Osteocyte (in vitro differentiated cells): ENCODE results near the gene IL1RAPL1. TPM values are rescaled to one million over a fixed set of nuclear protein-coding genes. Genes with fewer than 3 reads are reported as not detected.

Experiments
- DNase-seq: peaks from one replicate; pipeline ENCODE4 v3.0.0; 2021; ENCODE audit warnings: mixed read lengths; ENCODE audit not compliant: unreplicated experiment; ENCODE audit errors: extremely low spot score
- H3K27ac Mint-ChIP-seq: one replicate; pipeline ENCODE4 v1.8.0; 2021; ENCODE audit warnings: mild to moderate bottlenecking, mixed read lengths; ENCODE audit not compliant: unreplicated experiment
- H3K27me3 Mint-ChIP-seq: one replicate; pipeline ENCODE4 v1.8.0; 2021; ENCODE audit warnings: mixed read lengths; ENCODE audit not compliant: unreplicated experiment
- H3K36me3 Mint-ChIP-seq: one replicate; pipeline ENCODE4 v1.8.0; 2021; ENCODE audit warnings: mixed read lengths; ENCODE audit not compliant: unreplicated experiment
- H3K4me1 Mint-ChIP-seq: one replicate; pipeline ENCODE4 v1.8.0; 2021; ENCODE audit warnings: mixed read lengths; ENCODE audit not compliant: unreplicated experiment
- H3K4me3 Mint-ChIP-seq: one replicate; pipeline ENCODE4 v1.8.0; 2021; ENCODE audit warnings: mild to moderate bottlenecking, moderate library complexity, mixed read lengths; ENCODE audit not compliant: unreplicated experiment
- H3K9me3 Mint-ChIP-seq: one replicate; pipeline ENCODE4 v1.8.0; 2021; ENCODE audit warnings: mixed read lengths; ENCODE audit not compliant: unreplicated experiment
- CTCF ChIP-seq: fragments of 200-600 bp; sonication (generic); IDR thresholded peaks from 2 replicates; pipeline ENCODE4 v1.5.0; 2021; ENCODE audit warnings: antibody characterized with exemption, mild to moderate bottlenecking, moderate library complexity
- total RNA-seq: library from RNA; stranded (reverse); gene quantifications from 2 replicates; pipeline ENCODE4 v1.2.1, GENCODE V29; 2021

IL1RAPL1 gene
- total RNA-seq, 1 donor from 2014 or later: not detected

GRCh38 chrX:29478336-29479069 lies 891.3 kb downstream of the IL1RAPL1 start:
- H3K27ac Mint-ChIP-seq: no peak overlapping the region
- no peaks in the 10 kb centered on the region for H3K9me3 Mint-ChIP-seq
- peak; percentile 58 for TF ChIP-seq CTCF
- no peak for DNase-seq
- H3K27me3 Mint-ChIP-seq: no peaks in the 10 kb centered on the region
- no peaks in the 10 kb centered on the region for H3K36me3 Mint-ChIP-seq
- H3K4me1 Mint-ChIP-seq: peaks cover 2% of the 10 kb centered on the region
- no peak overlapping the region for H3K4me3 Mint-ChIP-seq

- Mint-ChIP-seq H3K4me1 (no peaks in the 10 kb centered on the region), H3K27ac (no peak overlapping the region), H3K4me3 (no peak overlapping the region), H3K27me3 (no peaks in the 10 kb centered on the region), H3K9me3 (no peaks in the 10 kb centered on the region), H3K36me3 (no peaks in the 10 kb centered on the region)
- TF ChIP-seq CTCF: no peak
- no peak for DNase-seq
Measured at GRCh38 chrX:29487214-29487613, 900.0 kb downstream of the IL1RAPL1 start.

- Mint-ChIP-seq H3K36me3 (no peaks in the 10 kb centered on the region), H3K27me3 (no peaks in the 10 kb centered on the region), H3K9me3 (no peaks in the 10 kb centered on the region), H3K4me1 (no peaks in the 10 kb centered on the region), H3K4me3 (no peak overlapping the region), H3K27ac (no peak overlapping the region)
- TF ChIP-seq CTCF: no peak
- no peak for DNase-seq
Measured at GRCh38 chrX:29487714-29488113, 900.5 kb downstream of the IL1RAPL1 start.

GRCh38 chrX:29488919-29489318 lies 901.7 kb downstream of the IL1RAPL1 start:
- Mint-ChIP-seq H3K4me1 (no peaks in the 10 kb centered on the region), H3K27me3 (no peaks in the 10 kb centered on the region), H3K27ac (no peak overlapping the region), H3K4me3 (no peak overlapping the region), H3K9me3 (no peaks in the 10 kb centered on the region), H3K36me3 (no peaks in the 10 kb centered on the region)
- DNase-seq: no peak
- no peak for TF ChIP-seq CTCF

GRCh38 chrX:29490606-29491005 lies 903.4 kb downstream of the IL1RAPL1 start:
- no peak overlapping the region for H3K4me3 Mint-ChIP-seq
- H3K27ac Mint-ChIP-seq: no peak overlapping the region
- TF ChIP-seq CTCF: no peak
- H3K9me3 Mint-ChIP-seq: no peaks in the 10 kb centered on the region
- no peak for DNase-seq
- no peaks in the 10 kb centered on the region for H3K27me3 Mint-ChIP-seq
- H3K36me3 Mint-ChIP-seq: no peaks in the 10 kb centered on the region
- no peaks in the 10 kb centered on the region for H3K4me1 Mint-ChIP-seq
